HG02852 (cell line): ENCODE data around the gene TXNRD1.

Experiments used
- ATAC-seq: cut with Tn5 transposase; IDR thresholded peaks from one replicate; pipeline ENCODE4 v1.9.1; 2021; ENCODE audit warnings: mild to moderate bottlenecking, moderate library complexity; ENCODE audit not compliant: unreplicated experiment

The TXNRD1 gene

DNA sequence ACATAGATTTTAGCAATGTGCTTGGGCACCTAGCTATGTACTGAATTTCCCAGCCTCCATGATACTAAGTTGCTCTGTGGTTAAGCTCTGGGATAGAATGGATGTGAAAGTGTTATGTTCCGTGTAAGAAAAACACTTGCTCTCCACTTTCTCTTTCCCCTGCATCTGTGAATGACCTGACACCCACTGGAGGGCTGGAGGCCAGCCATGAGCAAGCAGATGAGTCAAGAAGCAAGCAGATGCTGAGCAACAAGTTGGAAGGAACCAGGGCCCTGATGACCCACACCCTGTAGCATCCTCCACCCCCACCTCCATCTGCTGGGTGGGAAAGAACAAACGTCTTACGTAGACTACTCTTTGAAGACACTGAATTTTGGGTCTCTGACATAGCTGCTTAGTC is 144.6 kb downstream of the TXNRD1 start:
- no peak for ATAC-seq

- no peak for ATAC-seq
Measured at GRCh38 chr12:104360983-104361707, 145.6 kb downstream of the TXNRD1 start.

GRCh38 chr12:104365921-104366410 is 150.4 kb downstream of the TXNRD1 start:
- ATAC-seq, result no peak

GRCh38 chr12:104369708-104370107 is 154.1 kb downstream of the TXNRD1 start:
- ATAC-seq, result no peak

- ATAC-seq, result no peak
Measured at GRCh38 chr12:104371043-104371870, 155.7 kb downstream of the TXNRD1 start.

DNA sequence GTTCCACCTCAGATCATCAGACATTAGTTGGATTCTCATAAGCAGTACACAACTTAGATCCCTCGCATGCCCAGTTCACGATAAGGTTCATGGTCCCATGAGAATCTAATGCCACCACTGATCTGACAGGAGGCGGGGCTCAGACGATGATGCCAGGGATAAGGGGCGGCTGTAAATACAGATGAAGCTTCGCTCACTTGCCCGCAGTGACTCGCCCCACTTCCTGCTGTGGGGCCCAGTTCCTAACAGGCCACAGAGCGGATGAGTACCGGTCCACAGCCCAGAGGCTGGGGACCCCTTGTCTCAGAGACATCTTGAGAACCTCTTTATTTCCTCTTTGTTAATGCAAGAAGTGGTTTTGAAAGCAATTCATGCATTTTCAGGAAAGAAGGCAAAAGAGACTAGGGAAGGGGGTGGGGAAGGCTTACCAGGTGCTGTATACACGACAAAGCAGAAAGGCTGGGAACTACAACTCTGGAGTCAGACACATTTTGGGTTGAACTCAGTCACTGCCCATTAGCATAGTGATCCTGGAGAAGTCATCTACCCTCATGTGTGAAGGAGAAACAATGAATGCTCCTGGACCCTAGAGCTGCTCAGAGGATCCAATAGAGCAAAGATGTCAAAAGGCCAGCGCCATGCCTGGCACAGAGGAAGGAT is 156.6 kb downstream of the TXNRD1 start:
- no peak for ATAC-seq

DNA sequence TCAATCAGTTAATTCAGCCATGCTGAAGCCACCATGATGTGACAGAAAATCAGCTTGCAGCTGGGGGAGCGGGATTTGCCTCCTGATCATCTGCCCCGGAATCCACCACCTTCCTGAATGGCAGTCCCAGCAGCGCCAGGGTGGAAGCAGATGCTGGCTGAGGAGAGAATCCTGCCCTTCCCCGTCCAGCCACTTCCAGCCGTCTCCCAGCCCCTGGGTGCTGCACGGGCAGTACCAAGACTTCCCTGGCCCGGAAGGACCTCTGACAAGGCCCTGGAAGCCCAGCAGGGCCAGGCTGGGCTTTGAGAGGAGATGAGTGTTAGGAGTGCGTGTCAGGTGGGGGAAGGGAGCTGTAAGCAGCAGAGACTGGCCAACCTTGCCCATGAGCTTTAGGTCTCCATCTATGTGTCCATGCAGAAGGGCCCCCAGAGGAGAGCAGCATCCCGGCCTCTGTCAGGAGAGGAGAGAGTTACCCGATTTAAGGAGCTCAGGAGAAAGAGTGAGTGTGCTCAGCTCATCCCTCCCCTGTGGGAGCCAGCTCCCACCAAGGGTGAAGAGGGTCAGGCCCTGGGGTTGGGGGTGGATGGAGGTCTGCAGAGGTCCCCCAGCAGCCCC is 157.2 kb downstream of the TXNRD1 start:
- no peak for ATAC-seq

DNA sequence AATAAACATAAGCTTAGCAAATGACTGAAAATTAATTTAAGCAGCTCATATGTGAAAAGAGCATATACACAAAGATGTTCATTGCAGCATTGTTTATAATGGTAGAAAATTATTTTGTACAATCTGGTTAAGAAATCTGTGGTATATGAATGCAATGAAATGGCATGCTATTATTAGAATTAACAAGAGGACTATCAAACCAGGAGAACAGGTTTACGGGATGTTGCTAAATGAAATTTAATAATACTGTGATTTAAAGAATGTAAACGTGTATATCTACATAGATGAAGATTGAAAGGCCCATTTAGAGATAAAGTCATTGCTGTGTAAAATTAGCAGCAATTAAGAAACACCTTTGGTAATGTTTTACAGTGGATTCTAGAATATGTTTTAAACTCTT is 158.5 kb downstream of the TXNRD1 start:
- no peak for ATAC-seq

- ATAC-seq, result no peak
Measured at GRCh38 chr12:104374806-104375205, 159.2 kb downstream of the TXNRD1 start.

DNA sequence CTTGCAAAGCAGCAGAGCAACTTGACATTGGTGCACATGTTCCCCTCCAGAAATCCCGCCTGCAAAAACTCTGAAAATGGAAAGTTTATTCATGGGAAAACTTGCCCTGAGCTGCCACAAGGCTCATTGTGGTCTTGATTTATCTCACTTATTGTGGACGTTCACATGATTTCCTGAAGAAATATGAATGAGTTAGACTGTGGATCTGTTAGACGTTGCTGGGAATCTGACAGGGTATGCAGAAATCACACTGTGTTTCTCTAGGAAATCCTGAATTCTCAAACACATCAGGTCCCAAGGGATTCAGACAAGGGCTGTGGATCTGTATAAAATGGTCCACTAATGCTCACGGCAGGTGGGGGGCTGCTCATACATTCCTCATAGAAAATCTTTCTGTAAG is 160.2 kb downstream of the TXNRD1 start:
- ATAC-seq, result no peak

GRCh38 chr12:104376650-104377513 is 161.3 kb downstream of the TXNRD1 start:
- no peak for ATAC-seq

DNA sequence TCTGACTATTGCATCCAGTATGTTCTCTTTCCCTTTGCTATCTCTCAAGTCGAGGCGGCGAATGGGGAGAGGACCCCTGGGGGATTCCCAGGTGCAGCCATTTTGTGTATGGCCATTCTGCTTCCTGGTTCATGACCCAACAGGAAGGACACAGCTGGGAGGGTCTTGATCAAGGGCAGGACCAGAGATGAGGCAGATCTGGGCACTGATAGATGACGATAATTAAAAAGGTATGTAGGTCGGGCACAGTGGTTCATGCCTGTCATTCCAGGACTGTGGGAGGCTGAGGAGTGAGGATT is 161.9 kb downstream of the TXNRD1 start:
- no peak for ATAC-seq

- no peak for ATAC-seq
Measured at GRCh38 chr12:104378427-104378826, 162.8 kb downstream of the TXNRD1 start.

GRCh38 chr12:104381341-104381730 is 165.8 kb downstream of the TXNRD1 start:
- ATAC-seq, result no peak

- no peak for ATAC-seq
Measured at GRCh38 chr12:104381731-104382480, 166.3 kb downstream of the TXNRD1 start.

DNA sequence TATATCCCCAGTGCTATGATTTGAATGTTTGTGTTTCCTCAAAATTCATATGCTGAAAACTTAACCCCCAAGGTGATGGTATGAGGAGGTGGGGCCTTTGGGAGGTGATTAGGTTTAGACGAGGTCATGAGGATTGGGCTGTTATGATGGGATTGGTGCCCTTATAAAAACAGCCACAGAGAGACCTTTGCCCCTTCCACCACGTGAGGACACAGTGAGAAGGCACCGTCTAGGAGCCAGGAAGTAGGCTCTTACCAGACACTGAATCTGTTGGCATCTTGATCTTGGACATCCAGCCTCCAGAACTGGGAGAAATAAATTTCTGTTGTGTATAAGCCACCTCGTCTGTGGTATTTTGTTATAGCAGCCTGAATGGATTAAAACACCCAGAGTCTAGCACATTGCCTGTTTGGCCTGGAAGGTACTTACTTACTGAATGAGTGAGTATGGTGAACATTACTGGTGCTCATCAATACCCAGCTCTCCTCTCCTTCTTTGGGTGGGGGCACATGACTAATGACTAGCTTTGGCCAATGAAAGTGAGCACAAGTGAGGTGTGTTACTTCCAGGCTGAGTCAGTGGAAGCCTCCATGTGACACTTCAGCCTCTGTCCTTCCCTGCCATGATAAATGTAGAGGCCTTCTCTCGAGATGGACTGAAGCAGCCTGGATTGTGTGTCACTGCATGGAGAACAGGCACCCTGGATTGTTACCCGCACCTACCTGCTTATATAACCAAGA is 168.7 kb downstream of the TXNRD1 start:
- ATAC-seq, result no peak

GRCh38 chr12:104385510-104385909 is 169.9 kb downstream of the TXNRD1 start:
- ATAC-seq, result no peak

GRCh38 chr12:104386461-104386860 is 170.9 kb downstream of the TXNRD1 start:
- ATAC-seq, result no peak

DNA sequence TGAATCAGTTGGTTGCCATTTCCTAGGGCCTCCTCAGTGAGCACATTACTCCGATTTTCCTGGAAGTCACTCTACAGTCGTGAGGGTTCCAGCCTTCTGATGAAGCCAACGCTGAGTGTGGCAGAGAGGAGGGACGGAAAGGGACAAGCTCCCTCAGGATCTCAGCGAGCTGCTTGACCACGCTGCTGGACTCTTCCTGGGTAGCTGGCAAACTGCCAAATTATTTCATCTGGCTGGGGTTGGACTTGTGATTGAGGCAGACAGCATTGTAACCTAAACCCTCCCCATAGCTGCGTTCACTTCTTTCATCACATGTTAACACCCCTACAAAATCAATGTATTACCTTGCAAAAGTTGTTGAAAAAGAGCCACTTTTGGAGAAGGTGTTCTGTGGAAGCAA is 171.6 kb downstream of the TXNRD1 start:
- no peak for ATAC-seq
